ENCODE results near the gene PELI1.

- TF ChIP-seq CTCF (tag by site-specific recombination; IDR thresholded peaks at IDR 0.05) (no peak), ZNF121 (tag by site-specific recombination; IDR thresholded peaks at IDR 0.05) (no peak), ZNF391 (tag by site-specific recombination; IDR thresholded peaks at IDR 0.05; ENCODE audit: borderline replicate concordance, low read depth) (no peak), RBAK (tag by site-specific recombination; IDR thresholded peaks at IDR 0.05) (no peak), GLIS1 (tag by site-specific recombination; IDR thresholded peaks at IDR 0.05) (no peak)
These were observed 17.1 kb downstream of the PELI1 start for GRCh38 chr2:64127119-64127518.
